Measurements from ENCODE around the gene SELENOS.

SELENOS gene

GRCh38 chr15:101275018-101275417, 2.3 kb downstream of the SELENOS start:
- no peak overlapping the region; the same call in 1 of the 2 replicates for H3K4me3 ChIP-seq (ENCODE audit: low read depth, low read length)
- DNase-seq (ENCODE audit: low read depth), result peak; percentile 74
- no peak for TF ChIP-seq CTCF (IDR thresholded peaks at IDR 0.05; ENCODE audit: insufficient read depth, low read depth, low read length, missing control alignments)

- H3K4me3 ChIP-seq (ENCODE audit: low read depth, low read length), result no peak overlapping the region
- no peak for TF ChIP-seq CTCF (IDR thresholded peaks at IDR 0.05; ENCODE audit: insufficient read depth, low read depth, low read length, missing control alignments)
- DNase-seq (ENCODE audit: low read depth), result no peak
Measured at GRCh38 chr15:101273534-101273933, 3.8 kb downstream of the SELENOS start.

- no peak for DNase-seq (ENCODE audit: low read depth)
- no peak overlapping the region for H3K4me3 ChIP-seq (ENCODE audit: low read depth, low read length)
- TF ChIP-seq CTCF (IDR thresholded peaks at IDR 0.05; ENCODE audit: insufficient read depth, low read depth, low read length, missing control alignments), result no peak
Measured at GRCh38 chr15:101272584-101272983, 4.7 kb downstream of the SELENOS start.

GRCh38 chr15:101269479-101270223, 7.6 kb downstream of the SELENOS start:
- no peak for DNase-seq (ENCODE audit: low read depth)
- peak; percentile 35 for TF ChIP-seq CTCF (IDR thresholded peaks at IDR 0.05; ENCODE audit: insufficient read depth, low read depth, low read length, missing control alignments)
- H3K4me3 ChIP-seq (ENCODE audit: low read depth, low read length), result no peak overlapping the region

GRCh38 chr15:101267320-101268104, 9.8 kb downstream of the SELENOS start:
- TF ChIP-seq CTCF (IDR thresholded peaks at IDR 0.05; ENCODE audit: insufficient read depth, low read depth, low read length, missing control alignments), result no peak
- DNase-seq (ENCODE audit: low read depth), result no peak
- H3K4me3 ChIP-seq (ENCODE audit: low read depth, low read length), result no peak overlapping the region

GRCh38 chr15:101266787-101267186, 10.5 kb downstream of the SELENOS start:
- H3K4me3 ChIP-seq (ENCODE audit: low read depth, low read length), result no peak overlapping the region
- TF ChIP-seq CTCF (IDR thresholded peaks at IDR 0.05; ENCODE audit: insufficient read depth, low read depth, low read length, missing control alignments), result no peak
- DNase-seq (ENCODE audit: low read depth), result no peak
